HG03097 (cell line): ENCODE measurements around the gene CARS1.
"Not testable (repeated sequence)": the region's sequence is repeated elsewhere in the genome, so short reads cannot be mapped to it uniquely, and the experiment has no call there.

Experiments
- ATAC-seq: cut with Tn5 transposase; IDR thresholded peaks from one replicate; pipeline ENCODE4 v1.9.1; 2021; ENCODE audit not compliant: unreplicated experiment, low FRiP score

CARS1 gene

GRCh38 chr11:3090096-3090901, 33.1 kb upstream of the CARS1 start:
- no peak for ATAC-seq

- no peak for ATAC-seq
Measured at GRCh38 chr11:3089236-3090061, 32.2 kb upstream of the CARS1 start.

GRCh38 chr11:3088806-3089205, 31.6 kb upstream of the CARS1 start:
- ATAC-seq: no peak

- ATAC-seq: no peak
Measured at GRCh38 chr11:3087821-3088800, 30.9 kb upstream of the CARS1 start.

- ATAC-seq: no peak
Measured at GRCh38 chr11:3087373-3087772, 30.1 kb upstream of the CARS1 start.

- ATAC-seq: no peak
Measured at GRCh38 chr11:3086671-3087150, 29.5 kb upstream of the CARS1 start.

GRCh38 chr11:3086114-3086513, 28.9 kb upstream of the CARS1 start:
- ATAC-seq: no peak

GRCh38 chr11:3085052-3085451, 27.8 kb upstream of the CARS1 start:
- ATAC-seq: no peak

GRCh38 chr11:3083321-3083720, 26.1 kb upstream of the CARS1 start:
- no peak for ATAC-seq

GRCh38 chr11:3081386-3081751, 24.1 kb upstream of the CARS1 start:
- no peak for ATAC-seq

GRCh38 chr11:3080733-3081385, 23.6 kb upstream of the CARS1 start:
- no peak for ATAC-seq

- ATAC-seq: no peak
Measured at GRCh38 chr11:3080104-3080503, 22.9 kb upstream of the CARS1 start.

GRCh38 chr11:3077846-3078440, 20.7 kb upstream of the CARS1 start:
- ATAC-seq: no peak

GRCh38 chr11:3077189-3077836, 20.1 kb upstream of the CARS1 start:
- no peak for ATAC-seq

GRCh38 chr11:3074912-3075589, 17.8 kb upstream of the CARS1 start:
- ATAC-seq: no peak

- ATAC-seq: no peak
Measured at GRCh38 chr11:3073029-3073435, 15.8 kb upstream of the CARS1 start.

GRCh38 chr11:3069425-3069824, 12.2 kb upstream of the CARS1 start:
- ATAC-seq: no peak

- not testable (repeated sequence) for ATAC-seq
Measured at GRCh38 chr11:3066308-3066707, 9.1 kb upstream of the CARS1 start.

GRCh38 chr11:3064709-3065108, 7.5 kb upstream of the CARS1 start:
- ATAC-seq: not testable (repeated sequence)
